Amniotic epithelial cell (primary cell): Measurements from ENCODE around the gene DEFB124.
"Not testable (repeated sequence)": the region's sequence is repeated elsewhere in the genome, so short reads cannot be mapped to it uniquely, and the experiment has no call there.

Experiments
- DNase-seq: peaks from one replicate; pipeline ENCODE4 v3.0.0-alpha.2; 2010; ENCODE audit warnings: low read depth

Gene DEFB124

GRCh38 chr20:31474758-31475427, at the start of gene DEFB124, which contains the start of gene REM1:
Gene DEFB124 (minus strand): TSS chr20:31475127. CDS start chr20:31473013, 2,114 bp downstream.
Gene REM1 (plus strand): TSS chr20:31475288. CDS start chr20:31476446, 1,158 bp downstream.
- DNase-seq: no peak

DNA sequence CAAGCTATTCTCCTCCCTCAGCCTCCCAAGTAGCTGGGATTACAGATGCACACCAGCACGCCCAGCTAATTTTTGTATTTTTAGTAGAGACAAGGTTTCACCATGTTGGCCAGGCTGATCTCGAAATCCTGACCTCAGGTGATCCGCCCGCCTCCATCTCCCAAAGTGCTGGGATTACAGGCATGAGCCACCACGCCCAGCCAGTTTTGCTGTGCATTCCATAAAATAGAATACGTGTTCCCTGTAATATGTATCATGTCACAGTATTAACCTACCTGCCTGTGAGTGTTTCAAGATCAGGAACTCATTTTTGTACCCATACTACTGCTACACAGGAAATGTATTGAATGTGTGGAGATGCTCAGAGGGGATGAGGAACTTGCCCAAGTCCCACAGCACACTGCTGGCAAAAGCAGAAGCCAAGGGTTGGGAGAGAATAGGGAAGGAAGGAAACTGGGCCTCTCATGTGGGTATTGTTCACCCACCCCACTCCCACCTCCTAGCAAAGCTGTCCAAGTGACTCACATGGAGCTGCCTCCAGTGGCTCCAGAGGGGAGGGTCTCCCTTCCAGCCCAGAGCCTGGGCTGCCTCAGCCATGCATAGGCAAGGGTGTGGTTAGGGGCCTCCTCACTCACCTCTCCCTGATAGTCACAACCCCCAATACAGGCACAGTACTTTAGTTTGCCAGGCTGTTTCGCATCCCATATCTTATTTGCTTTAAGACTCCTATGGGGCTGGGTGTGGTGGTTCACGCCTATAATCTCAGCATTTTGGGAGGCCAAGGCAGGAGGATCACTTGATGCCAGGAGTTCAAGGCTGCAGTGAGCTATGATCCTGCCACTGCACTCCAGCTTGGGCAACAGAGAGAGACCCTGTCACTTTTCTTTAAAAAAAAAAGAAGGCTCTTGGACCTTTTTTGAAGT, 48.7 kb upstream of the DEFB124 start:
- DNase-seq: peak; percentile 25

DNA sequence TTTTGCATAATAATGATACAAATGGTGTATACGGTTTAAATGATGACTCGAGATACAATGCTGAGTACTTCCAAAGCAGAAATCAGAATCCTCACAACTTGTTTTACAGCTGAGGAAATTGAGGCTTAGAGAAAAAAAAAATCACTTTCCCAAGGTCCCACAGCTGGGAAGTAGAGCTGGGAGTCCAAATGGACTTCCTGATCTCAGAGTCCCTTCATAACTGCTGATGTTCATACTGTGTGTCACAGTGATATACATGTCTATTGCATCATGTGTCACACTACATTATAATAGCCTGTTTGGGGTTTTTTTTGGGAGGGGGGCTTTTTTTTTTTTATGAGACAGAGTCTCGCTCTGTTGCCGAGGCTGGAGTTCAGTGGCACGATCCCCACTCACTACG, 47.8 kb upstream of the DEFB124 start:
- no peak for DNase-seq

DNA sequence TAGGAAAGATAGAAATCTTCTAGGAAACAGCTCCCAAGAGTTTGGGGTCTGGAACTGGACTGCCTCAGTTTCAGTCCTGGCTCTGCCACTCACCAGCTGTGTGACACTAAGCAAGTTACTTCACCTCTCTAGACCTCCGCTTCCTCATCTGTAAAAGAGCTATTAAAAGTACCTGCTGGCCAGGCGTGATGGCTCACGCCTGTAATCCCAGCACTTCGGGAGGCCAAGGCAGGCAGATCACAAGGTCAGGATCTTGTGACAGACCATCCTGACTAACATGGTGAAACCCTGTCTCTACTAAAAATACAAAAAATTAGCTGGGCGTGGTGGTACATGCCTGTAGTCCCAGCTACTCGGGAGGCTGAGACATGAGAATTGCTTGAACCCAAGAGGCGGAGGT, 46.3 kb upstream of the DEFB124 start:
- not testable (repeated sequence) for DNase-seq

- DNase-seq: peak; percentile 58
Observed at GRCh38 chr20:31517373-31517772, 42.4 kb upstream of the DEFB124 start.

DNA sequence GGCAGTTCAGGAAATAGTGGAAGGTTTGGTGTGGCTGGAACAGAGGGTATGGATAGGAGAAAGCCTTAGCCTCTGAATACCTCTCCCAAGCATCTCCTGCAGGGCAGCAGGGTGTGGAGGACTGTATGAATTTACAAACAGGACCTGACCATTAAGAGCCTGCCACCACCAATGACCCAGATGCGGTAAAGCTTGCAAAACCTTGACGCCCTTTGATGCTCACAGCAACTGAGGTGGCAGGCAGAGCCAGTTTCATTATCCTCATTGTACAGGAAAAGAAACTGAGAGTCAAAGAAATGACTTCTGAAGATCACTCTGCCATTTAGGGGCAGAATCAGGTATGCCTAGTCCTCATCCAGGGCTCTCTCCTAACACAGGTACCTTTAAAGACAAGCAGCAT, 41.7 kb upstream of the DEFB124 start:
- no peak for DNase-seq

- DNase-seq: no peak
Observed at GRCh38 chr20:31516166-31516565, 41.2 kb upstream of the DEFB124 start.

DNA sequence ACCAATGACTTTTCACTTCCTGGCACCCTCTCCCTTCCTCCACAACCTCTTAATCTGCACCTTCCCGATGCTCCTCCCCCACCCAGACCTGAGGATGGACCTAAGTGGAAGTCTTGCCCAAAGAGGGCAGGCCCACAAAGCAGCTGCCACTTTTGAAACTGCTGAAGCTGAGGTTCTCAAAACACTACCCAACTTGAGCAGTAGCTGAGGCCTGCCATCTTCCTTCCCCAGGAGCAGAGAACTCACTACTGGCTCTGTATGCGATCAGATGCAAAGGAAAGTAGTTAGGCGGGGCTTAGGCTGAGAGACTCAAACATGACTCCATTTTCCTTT, 40.8 kb upstream of the DEFB124 start:
- DNase-seq: no peak

DNA sequence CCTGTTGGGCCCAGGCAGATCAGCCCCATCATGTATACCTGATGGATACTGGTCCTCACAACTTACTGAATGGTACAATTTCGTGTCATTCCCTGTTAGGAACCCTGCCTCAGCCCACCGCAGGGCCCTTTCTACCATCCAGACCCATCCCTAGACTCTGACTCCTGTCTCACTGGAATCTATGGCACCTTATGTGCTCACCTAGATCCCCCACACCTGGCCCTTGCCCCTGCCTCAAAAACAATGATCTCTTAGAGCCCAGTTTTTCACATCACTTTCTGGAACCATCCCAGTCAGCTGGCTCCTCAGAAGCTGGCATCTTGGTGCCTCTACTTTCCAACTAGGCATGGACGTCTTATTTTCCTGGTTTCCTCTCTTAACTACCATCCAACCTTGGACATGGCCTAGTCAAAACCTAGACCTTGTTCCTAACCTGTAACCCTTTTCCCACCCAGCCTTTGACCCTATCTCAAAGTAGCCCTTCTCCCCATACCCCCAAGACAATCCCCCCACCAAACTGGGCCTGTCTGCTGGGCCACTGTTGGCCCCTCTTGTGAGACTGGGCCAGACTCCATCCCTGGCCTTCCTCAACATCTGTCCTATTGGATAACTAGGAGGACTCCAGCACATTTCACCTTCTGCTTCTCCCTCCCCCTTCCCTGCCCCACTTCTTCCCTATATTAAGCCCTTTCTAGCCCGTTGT, 40.3 kb upstream of the DEFB124 start:
- DNase-seq: no peak

DNA sequence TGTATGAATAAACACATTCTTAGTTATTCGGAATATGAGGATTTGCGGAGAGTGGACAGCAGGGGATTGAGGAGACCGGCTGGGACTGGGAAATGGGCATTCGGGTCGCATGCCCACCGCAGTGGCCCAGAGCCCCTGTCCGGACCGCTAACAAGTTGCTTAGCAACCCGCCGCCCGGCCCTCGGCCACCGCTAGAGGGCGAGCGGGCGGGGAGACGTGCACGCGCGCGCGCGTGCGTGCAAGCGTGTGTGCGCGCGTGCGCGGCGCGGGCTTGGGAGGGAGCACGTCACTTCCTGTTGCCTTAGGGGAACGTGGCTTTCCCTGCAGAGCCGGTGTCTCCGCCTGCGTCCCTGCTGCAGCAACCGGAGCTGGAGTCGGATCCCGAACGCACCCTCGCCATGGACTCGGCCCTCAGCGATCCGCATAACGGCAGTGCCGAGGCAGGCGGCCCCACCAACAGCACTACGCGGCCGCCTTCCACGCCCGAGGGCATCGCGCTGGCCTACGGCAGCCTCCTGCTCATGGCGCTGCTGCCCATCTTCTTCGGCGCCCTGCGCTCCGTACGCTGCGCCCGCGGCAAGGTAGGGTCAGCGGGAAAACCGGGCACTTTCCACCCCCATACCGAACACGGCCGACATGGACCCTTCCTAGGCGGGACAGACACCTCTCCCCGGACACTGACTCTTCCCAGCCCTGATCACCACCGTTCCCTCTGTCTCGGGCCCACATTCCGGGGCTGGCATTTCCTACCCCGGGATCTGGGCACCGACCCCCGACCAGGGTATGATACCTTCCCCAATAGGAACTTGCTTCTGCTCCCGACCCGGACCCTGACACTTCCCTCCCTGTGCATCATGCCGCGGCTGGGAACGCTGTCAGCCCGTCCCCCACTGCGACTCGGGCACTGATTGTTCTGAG, 39.5 kb upstream of the DEFB124 start, which contains the start of gene HM13:
HM13 (plus strand) TSS at position 289 of the 918 bp plus-strand sequence; CDS start at position 399, 110 bp downstream.
- DNase-seq: peak; percentile 89

GRCh38 chr20:31508517-31509244, 33.8 kb upstream of the DEFB124 start:
- no peak for DNase-seq

DNA sequence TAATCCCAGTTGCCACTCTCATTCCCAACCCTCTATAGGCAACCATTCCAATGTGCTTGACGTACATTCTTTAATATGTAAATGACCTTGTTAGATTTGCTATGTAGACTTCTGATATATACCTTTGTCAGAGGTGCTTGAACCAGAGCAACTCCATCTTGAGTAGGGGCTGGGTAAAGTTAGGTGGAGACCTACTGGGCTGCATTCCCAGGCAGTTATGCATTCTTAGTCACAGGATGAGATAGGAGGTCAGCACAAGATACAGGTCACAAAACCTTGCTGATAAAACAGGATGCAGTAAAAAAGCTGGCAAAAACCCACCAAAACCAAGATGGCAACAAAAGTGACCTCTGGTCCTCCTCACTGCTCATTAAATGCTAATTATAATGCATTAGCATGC, 31.0 kb upstream of the DEFB124 start:
- no peak for DNase-seq

DNA sequence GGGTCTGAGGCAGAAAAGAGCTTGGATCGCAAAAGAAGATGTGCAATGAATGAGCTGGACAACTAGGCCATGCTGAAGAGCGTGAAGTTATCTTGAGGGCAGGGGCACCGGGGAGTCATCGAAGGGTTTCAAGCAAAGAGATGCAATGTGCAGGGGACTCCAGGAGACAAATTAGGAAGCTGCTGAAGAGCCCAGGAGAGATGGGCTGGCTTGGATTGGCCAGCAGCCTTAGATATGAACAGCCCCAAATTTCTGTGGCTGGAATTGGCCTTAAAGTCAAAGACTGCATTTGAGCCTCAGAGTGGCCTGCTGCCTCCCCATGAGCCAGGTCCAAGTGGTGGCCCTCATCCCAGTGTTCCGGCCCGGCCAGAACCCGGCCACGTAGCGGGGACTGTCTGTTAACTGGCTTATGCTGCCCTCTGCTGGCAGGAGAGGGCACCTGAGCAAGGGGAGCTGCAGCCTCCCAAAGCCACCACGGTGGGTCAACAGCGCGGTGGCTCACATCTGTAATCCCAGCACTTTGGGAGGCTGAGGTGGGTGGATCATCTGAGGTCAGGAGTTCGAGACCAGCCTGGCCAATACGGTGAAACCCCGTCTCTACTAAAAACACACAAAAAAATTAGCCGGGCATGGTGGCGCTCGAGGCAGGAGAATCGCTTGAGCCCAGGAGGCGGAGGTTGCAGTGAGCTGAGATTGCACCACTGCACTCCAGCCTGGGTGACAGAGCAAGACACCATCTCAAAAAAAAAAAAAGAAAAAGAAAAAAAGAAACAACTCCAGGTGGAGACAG, 28.2 kb upstream of the DEFB124 start:
- peak; percentile 46 for DNase-seq

GRCh38 chr20:31500527-31500926, 25.6 kb upstream of the DEFB124 start:
- no peak for DNase-seq

GRCh38 chr20:31497838-31498540, 23.1 kb upstream of the DEFB124 start:
- DNase-seq: peak; percentile 31

DNA sequence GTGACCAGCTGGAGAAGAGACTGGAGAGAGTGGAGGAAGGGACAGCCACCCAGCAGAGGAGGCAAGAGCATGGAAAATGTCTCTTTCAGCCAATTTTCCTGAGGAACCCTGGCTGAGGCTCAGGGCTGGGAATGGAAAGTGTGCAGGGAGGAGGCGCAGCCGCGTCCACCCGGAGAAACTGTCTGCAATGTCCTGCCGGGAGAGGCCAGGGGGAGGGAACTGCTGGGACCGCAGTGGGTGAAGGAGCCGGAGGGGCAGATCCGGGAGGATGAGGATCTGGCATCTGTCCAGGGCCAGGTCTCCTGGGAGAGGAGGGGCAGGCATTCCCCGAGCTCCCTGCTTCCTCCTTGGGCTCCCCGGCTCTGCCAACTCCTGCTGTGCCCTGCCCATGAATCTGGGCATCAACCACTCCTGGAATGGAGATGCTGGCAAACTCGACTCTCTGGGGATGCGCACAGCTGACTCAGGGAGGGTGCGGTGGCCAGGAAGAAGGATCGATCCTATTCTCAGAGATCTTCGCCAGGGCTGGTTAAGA, 21.9 kb upstream of the DEFB124 start:
- DNase-seq: no peak

- peak; percentile 51 for DNase-seq
Observed at GRCh38 chr20:31494131-31494530, 19.2 kb upstream of the DEFB124 start.

DNA sequence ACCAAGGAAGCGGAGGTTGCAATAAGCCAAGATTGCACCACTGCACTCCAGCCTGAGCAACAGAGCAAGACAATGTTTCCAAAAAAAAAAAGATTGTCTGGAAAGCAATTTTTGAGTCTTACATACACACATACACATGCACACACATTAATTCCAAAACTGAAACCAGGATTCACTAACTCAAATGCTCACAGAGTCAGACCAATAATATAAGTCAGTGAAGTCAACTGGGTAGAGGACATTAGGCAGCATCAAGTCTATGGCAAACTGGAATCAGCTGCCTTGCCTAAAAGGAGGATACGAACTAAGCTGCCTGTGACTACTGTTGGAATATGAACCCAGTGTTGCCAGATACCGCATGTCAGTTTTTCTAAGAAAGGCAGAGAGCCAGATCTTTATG, 15.8 kb upstream of the DEFB124 start:
- no peak for DNase-seq

- no peak for DNase-seq
Observed at GRCh38 chr20:31489152-31489551, 14.2 kb upstream of the DEFB124 start.
